ENCODE results near the gene RPL18.
A peak's percentile ranks its signal among the peaks of the same experiment; 100 is the strongest.

Gene RPL18

GRCh38 chr19:48650974-48651682, 32.1 kb upstream of the RPL18 start:
- DNase-seq (ENCODE audit: insufficient read length, low spot score) = no peak
- no peak for TF ChIP-seq POLR2A (IDR thresholded peaks at IDR 0.05; ENCODE audit: low read depth, low read length)
- FAIRE-seq = no peak

GRCh38 chr19:48648134-48648533, 29.2 kb upstream of the RPL18 start:
- no peak for DNase-seq (ENCODE audit: insufficient read length, low spot score)
- no peak for FAIRE-seq
- no peak for TF ChIP-seq POLR2A (IDR thresholded peaks at IDR 0.05; ENCODE audit: low read depth, low read length)

- no peak for FAIRE-seq
- no peak for DNase-seq (ENCODE audit: insufficient read length, low spot score)
- TF ChIP-seq POLR2A (IDR thresholded peaks at IDR 0.05; ENCODE audit: low read depth, low read length) = no peak
Observed at GRCh38 chr19:48646722-48647216, 27.8 kb upstream of the RPL18 start.

GRCh38 chr19:48646001-48646721, 27.2 kb upstream of the RPL18 start, which contains the start of gene CA11:
CA11 (minus strand) TSS chr19:48646187; CDS start chr19:48645632, 555 bp downstream.
- no peak for TF ChIP-seq POLR2A (IDR thresholded peaks at IDR 0.05; ENCODE audit: low read depth, low read length)
- FAIRE-seq = no peak
- DNase-seq (ENCODE audit: insufficient read length, low spot score) = peak; percentile 70

- DNase-seq (ENCODE audit: insufficient read length, low spot score) = no peak
- TF ChIP-seq POLR2A (IDR thresholded peaks at IDR 0.05; ENCODE audit: low read depth, low read length) = no peak
- no peak for FAIRE-seq
Observed at GRCh38 chr19:48645620-48646000, 26.6 kb upstream of the RPL18 start.

- no peak for DNase-seq (ENCODE audit: insufficient read length, low spot score)
- TF ChIP-seq POLR2A (IDR thresholded peaks at IDR 0.05; ENCODE audit: low read depth, low read length) = no peak
- FAIRE-seq = no peak
Observed at GRCh38 chr19:48644839-48645619, 26.1 kb upstream of the RPL18 start.

- no peak for TF ChIP-seq POLR2A (IDR thresholded peaks at IDR 0.05; ENCODE audit: low read depth, low read length)
- no peak for FAIRE-seq
- DNase-seq (ENCODE audit: insufficient read length, low spot score) = no peak
Observed at GRCh38 chr19:48644355-48644754, 25.4 kb upstream of the RPL18 start.

- no peak for TF ChIP-seq POLR2A (IDR thresholded peaks at IDR 0.05; ENCODE audit: low read depth, low read length)
- FAIRE-seq (no peak), DNase-seq (ENCODE audit: insufficient read length, low spot score) (no peak)
Observed at GRCh38 chr19:48642862-48643261, 23.9 kb upstream of the RPL18 start.

GRCh38 chr19:48641850-48642249, 22.9 kb upstream of the RPL18 start:
- no peak for FAIRE-seq
- no peak for DNase-seq (ENCODE audit: insufficient read length, low spot score)
- no peak for TF ChIP-seq POLR2A (IDR thresholded peaks at IDR 0.05; ENCODE audit: low read depth, low read length)

GRCh38 chr19:48639483-48640375, 20.8 kb upstream of the RPL18 start:
- FAIRE-seq (no peak), DNase-seq (ENCODE audit: insufficient read length, low spot score) (no peak)
- TF ChIP-seq POLR2A (IDR thresholded peaks at IDR 0.05; ENCODE audit: low read depth, low read length) = no peak

GRCh38 chr19:48638831-48639381, 19.9 kb upstream of the RPL18 start:
- TF ChIP-seq POLR2A (IDR thresholded peaks at IDR 0.05; ENCODE audit: low read depth, low read length) = no peak
- FAIRE-seq (no peak), DNase-seq (ENCODE audit: insufficient read length, low spot score) (no peak)

GRCh38 chr19:48637948-48638830, 19.2 kb upstream of the RPL18 start:
- TF ChIP-seq POLR2A (IDR thresholded peaks at IDR 0.05; ENCODE audit: low read depth, low read length) = 0 out of 2 replicates have a peak, but pooled peaks have one; percentile 6
- FAIRE-seq = peak; percentile 23
- DNase-seq (ENCODE audit: insufficient read length, low spot score) = no peak
